Bronchial epithelial cell (primary cell): ENCODE results near the gene ZNF19. TPM values are rescaled to one million over a fixed set of nuclear protein-coding genes. Genes with fewer than 3 reads are reported as not detected.

Source experiments
- DNase-seq: peaks from one replicate; pipeline ENCODE4 v3.0.0-alpha.2; 2010; ENCODE audit warnings: low read depth
- FAIRE-seq: peaks from 2 replicates; lab custom pipeline; 2011; peaks lifted over from hg19 to GRCh38; lab: Jason Lieb, UNC
- H3K27me3 ChIP-seq: 2 replicates; pipeline ENCODE4 v1.5.1; 2011; ENCODE audit warnings: low read length; ENCODE audit not compliant: control insufficient read depth, insufficient read depth
- H3K36me3 ChIP-seq: 2 replicates; pipeline ENCODE4 v1.5.1; 2011; ENCODE audit warnings: low read length; ENCODE audit not compliant: control insufficient read depth, insufficient read depth
- H3K4me3 ChIP-seq: 2 replicates; pipeline ENCODE4 v1.5.1; 2011; ENCODE audit warnings: mild to moderate bottlenecking, low read depth, low read length, control low read depth
- CTCF ChIP-seq: IDR thresholded peaks from 2 replicates; pipeline ENCODE4 v1.5.1; 2011; ENCODE audit warnings: mild to moderate bottlenecking, moderate library complexity, low read length, control low read depth, inconsistent platforms; ENCODE audit not compliant: insufficient read depth, severe bottlenecking
- total RNA-seq: library from RNA; depleted of rRNA; stranded (reverse); fragments of >200 nt; gene quantifications from 2 replicates; pipeline ENCODE4 v1.2.1, GENCODE V29; 2014

The ZNF19 gene
- total RNA-seq, 1 donor from 2014 or later = 2.6 TPM

GRCh38 chr16:71440669-71441347, 48.3 kb downstream of the ZNF19 start:
- peak; percentile 10 for TF ChIP-seq CTCF
- DNase-seq (no peak), FAIRE-seq (no peak)
- no peaks in the 10 kb centered on the region for H3K36me3 ChIP-seq
- H3K27me3 ChIP-seq = no peaks in the 10 kb centered on the region
- H3K4me3 ChIP-seq = no peak overlapping the region

- Histone ChIP-seq H3K4me3 (no peak overlapping the region), H3K36me3 (no peaks in the 10 kb centered on the region), H3K27me3 (no peaks in the 10 kb centered on the region)
- TF ChIP-seq CTCF = no peak
- no peak for DNase-seq
- no peak for FAIRE-seq
Measured at GRCh38 chr16:71439523-71439922, 49.6 kb downstream of the ZNF19 start.

GRCh38 chr16:71436473-71436872, 52.7 kb downstream of the ZNF19 start:
- H3K4me3 ChIP-seq = no peak overlapping the region
- no peak for DNase-seq
- TF ChIP-seq CTCF = no peak
- FAIRE-seq = no peak
- H3K27me3 ChIP-seq = no peaks in the 10 kb centered on the region
- H3K36me3 ChIP-seq = no peaks in the 10 kb centered on the region

GRCh38 chr16:71432906-71433305, 56.2 kb downstream of the ZNF19 start:
- no peak for DNase-seq
- TF ChIP-seq CTCF = no peak
- no peak for FAIRE-seq
- H3K27me3 ChIP-seq = no peaks in the 10 kb centered on the region
- no peaks in the 10 kb centered on the region for H3K36me3 ChIP-seq
- H3K4me3 ChIP-seq = no peak overlapping the region

GRCh38 chr16:71431991-71432390, 57.1 kb downstream of the ZNF19 start:
- DNase-seq = no peak
- no peak overlapping the region for H3K4me3 ChIP-seq
- H3K36me3 ChIP-seq = no peaks in the 10 kb centered on the region
- no peaks in the 10 kb centered on the region for H3K27me3 ChIP-seq
- FAIRE-seq = no peak
- no peak for TF ChIP-seq CTCF

- Histone ChIP-seq H3K27me3 (no peaks in the 10 kb centered on the region), H3K4me3 (no peak overlapping the region), H3K36me3 (no peaks in the 10 kb centered on the region)
- FAIRE-seq (no peak), DNase-seq (no peak)
- TF ChIP-seq CTCF = no peak
Measured at GRCh38 chr16:71431176-71431575, 57.9 kb downstream of the ZNF19 start.
